Smooth muscle cell (in vitro differentiated cells): Measurements from ENCODE around the gene AMHR2. TPM values are rescaled to one million over a fixed set of nuclear protein-coding genes. Genes with fewer than 3 reads are reported as not detected.

Experiments used
- DNase-seq: peaks from one replicate; lab custom pipeline; 2025; ENCODE audit not compliant: unreplicated experiment; lab: John Stamatoyannopoulos, UW
- H2AFZ ChIP-seq: fragments of 200-600 bp; sonication (generic); 2 replicates; pipeline ENCODE4 v1.6.0; 2016; ENCODE audit warnings: antibody characterized with exemption, low read depth, mild to moderate bottlenecking
- H3F3A ChIP-seq: fragments of 200-600 bp; sonication (generic); 2 replicates; pipeline ENCODE4 v1.6.0; 2017; ENCODE audit warnings: antibody characterized with exemption, low read depth
- H3K27ac ChIP-seq: fragments of 200-600 bp; sonication (generic); 2 replicates; pipeline ENCODE4 v1.5.1; 2016; ENCODE audit warnings: low read depth, mild to moderate bottlenecking
- H3K27me3 ChIP-seq: fragments of 200-600 bp; sonication (generic); 2 replicates; pipeline ENCODE4 v1.6.1; 2016; ENCODE audit warnings: low read depth, mild to moderate bottlenecking
- H3K36me3 ChIP-seq: fragments of 200-600 bp; sonication (generic); 2 replicates; pipeline ENCODE4 v1.5.1; 2016; ENCODE audit warnings: low read depth
- H3K4me1 ChIP-seq: fragments of 200-600 bp; sonication (generic); 2 replicates; pipeline ENCODE4 v1.5.1; 2016; ENCODE audit warnings: low read depth
- H3K4me2 ChIP-seq: fragments of 200-600 bp; sonication (generic); 2 replicates; pipeline ENCODE4 v1.6.0; 2016; ENCODE audit warnings: mild to moderate bottlenecking
- H3K4me3 ChIP-seq: fragments of 200-600 bp; sonication (generic); 2 replicates; pipeline ENCODE4 v1.5.1; 2016; ENCODE audit warnings: mild to moderate bottlenecking
- H3K79me2 ChIP-seq: fragments of 200-600 bp; sonication (generic); 2 replicates; pipeline ENCODE4 v1.6.0; 2016; ENCODE audit warnings: low read depth, mild to moderate bottlenecking
- H3K9ac ChIP-seq: fragments of 200-600 bp; sonication (generic); 2 replicates; pipeline ENCODE4 v1.6.0; 2016; ENCODE audit warnings: low read depth
- H3K9me3 ChIP-seq: fragments of 200-600 bp; sonication (generic); replicated peaks from 2 replicates; pipeline ENCODE4 v1.5.1; 2016; ENCODE audit warnings: low read depth
- H4K20me1 ChIP-seq: fragments of 200-600 bp; sonication (generic); 2 replicates; pipeline ENCODE4 v1.6.0; 2016; ENCODE audit warnings: low read depth
- CTCF ChIP-seq: fragments of 200-600 bp; sonication (generic); IDR thresholded peaks from 2 replicates; pipeline ENCODE4 v1.5.1; 2017; ENCODE audit warnings: borderline replicate concordance, mild to moderate bottlenecking, antibody characterized with exemption; ENCODE audit not compliant: insufficient read depth, poor library complexity, severe bottlenecking
- WGBS: methylation state at CpG from one replicate; pipeline ENCODE4 v1.1.7; 2016; ENCODE audit warnings: low lambda C conversion rate; 5-methylcytosine and 5-hydroxymethylcytosine counted together
- polyA plus RNA-seq: library from polyadenylated mRNA; unstranded; fragments of >200 nt; fragmentation: Nextera tagmentation; extraction: Ambion mirVana; gene quantifications from 2 replicates; pipeline ENCODE4 v1.2.1, GENCODE V29; 2016
- total RNA-seq: library from RNA; depleted of rRNA; stranded (reverse); fragments of >200 nt; gene quantifications from 2 replicates; pipeline ENCODE4 v1.2.3, GENCODE V29; 2014

Gene AMHR2
- total and polyA plus RNA-seq, 2 experiments from 2014 or later, result 0.49 TPM; not detected in 1

DNA sequence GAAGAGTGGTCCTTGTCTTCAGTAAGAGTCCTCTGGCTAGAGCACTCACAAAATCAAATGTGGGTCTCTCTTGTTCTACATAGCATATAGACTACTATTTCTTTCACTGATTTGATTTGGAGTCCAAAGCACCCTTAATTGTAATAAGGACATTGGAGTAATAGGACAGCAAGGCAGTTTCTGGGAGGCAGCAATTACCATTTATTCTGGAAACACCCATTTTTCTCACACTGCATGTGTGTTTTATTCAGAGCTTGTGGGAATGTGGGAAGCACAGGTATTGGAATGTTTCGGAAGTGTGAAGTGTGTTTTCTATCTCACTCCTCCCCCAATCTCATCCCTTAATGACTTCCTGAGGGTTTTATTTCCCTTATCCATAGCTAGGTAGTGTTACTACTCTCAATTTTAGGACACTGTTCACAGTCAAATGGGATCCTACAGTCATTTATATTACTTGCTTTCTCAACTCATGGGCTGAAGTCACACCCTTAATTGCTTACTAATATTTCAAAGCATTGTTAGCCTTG is 48.5 kb downstream of the AMHR2 start:
- Histone ChIP-seq H3K27me3 (no peaks in the 10 kb centered on the region), H3K4me1 (peaks cover 15% of the 10 kb centered on the region), H3K79me2 (peaks cover 94% of the 10 kb centered on the region), H3F3A (peaks cover 66% of the 10 kb centered on the region), H3K4me3 (no peak overlapping the region), H3K36me3 (peaks cover 52% of the 10 kb centered on the region), H3K9me3 (no peaks in the 10 kb centered on the region), H4K20me1 (peaks cover 99% of the 10 kb centered on the region), H3K27ac (peak overlapping the region; percentile 17), H3K4me2 (no peak overlapping the region), H2AFZ (no peak overlapping the region), H3K9ac (no peak overlapping the region)
- TF ChIP-seq CTCF, result no peak
- no peak for DNase-seq
- 95% methylated on average over 1 of the region's 1 CpG for WGBS

- Histone ChIP-seq H3K9me3 (no peaks in the 10 kb centered on the region), H3K9ac (no peak overlapping the region), H3K27me3 (no peaks in the 10 kb centered on the region), H3K36me3 (peaks cover 35% of the 10 kb centered on the region), H3K27ac (peak overlapping the region; percentile 15), H3K4me3 (no peak overlapping the region), H3K4me1 (peaks cover 15% of the 10 kb centered on the region), H3F3A (peaks cover 69% of the 10 kb centered on the region), H2AFZ (no peak overlapping the region), H3K4me2 (no peak overlapping the region), H3K79me2 (peaks cover 79% of the 10 kb centered on the region), H4K20me1 (peaks cover 99% of the 10 kb centered on the region)
- no peak for DNase-seq
- TF ChIP-seq CTCF, result no peak
- 83% methylated on average over 2 of the region's 2 CpGs for WGBS
These were observed 50.4 kb downstream of the AMHR2 start for GRCh38 chr12:53474077-53474476.

GRCh38 chr12:53474819-53475218 is 51.2 kb downstream of the AMHR2 start:
- H3K36me3 ChIP-seq, result peaks cover 30% of the 10 kb centered on the region
- H3K4me2 ChIP-seq, result no peak overlapping the region
- no peak overlapping the region for H2AFZ ChIP-seq
- peaks cover 75% of the 10 kb centered on the region for H3K79me2 ChIP-seq
- H3K9ac ChIP-seq, result no peak overlapping the region
- H4K20me1 ChIP-seq, result peaks cover 99% of the 10 kb centered on the region
- H3F3A ChIP-seq, result peaks cover 74% of the 10 kb centered on the region
- H3K27me3 ChIP-seq, result no peaks in the 10 kb centered on the region
- TF ChIP-seq CTCF, result no peak
- H3K27ac ChIP-seq, result peak overlapping the region; percentile 30
- WGBS, result 92% methylated on average over 13 of the region's 13 CpGs
- H3K4me3 ChIP-seq, result no peak overlapping the region
- no peaks in the 10 kb centered on the region for H3K9me3 ChIP-seq
- no peak for DNase-seq
- peaks cover 15% of the 10 kb centered on the region for H3K4me1 ChIP-seq

GRCh38 chr12:53476769-53477209 is 53.1 kb downstream of the AMHR2 start:
- H3K9ac ChIP-seq, result no peak overlapping the region
- H3K36me3 ChIP-seq, result peaks cover 22% of the 10 kb centered on the region
- H3K9me3 ChIP-seq, result no peaks in the 10 kb centered on the region
- H3K4me3 ChIP-seq, result no peak overlapping the region
- no peaks in the 10 kb centered on the region for H3K27me3 ChIP-seq
- peaks cover 15% of the 10 kb centered on the region for H3K4me1 ChIP-seq
- peaks cover 100% of the 10 kb centered on the region for H4K20me1 ChIP-seq
- peaks cover 75% of the 10 kb centered on the region for H3F3A ChIP-seq
- peak; percentile 34 for TF ChIP-seq CTCF
- WGBS, result 85% methylated on average over 2 of the region's 2 CpGs
- H2AFZ ChIP-seq, result no peak overlapping the region
- H3K79me2 ChIP-seq, result peaks cover 59% of the 10 kb centered on the region
- peak overlapping the region; percentile 53 for H3K27ac ChIP-seq
- DNase-seq, result no peak
- H3K4me2 ChIP-seq, result no peak overlapping the region
